ACC112 (cell line): ENCODE measurements around the gene SH3BGRL2.

ENCODE experiments used
- H2AFZ ChIP-seq: fragments of 200-600 bp; sonication (generic); one replicate; pipeline ENCODE4 v1.6.0; 2017; ENCODE audit warnings: antibody characterized with exemption, low read length; ENCODE audit not compliant: unreplicated experiment
- H3K27ac ChIP-seq: fragments of 200-600 bp; sonication (generic); 2 replicates; pipeline ENCODE4 v1.5.1; 2014; ENCODE audit warnings: low read depth, mild to moderate bottlenecking, antibody characterized with exemption, low read length, moderate library complexity
- H3K27me3 ChIP-seq: fragments of 200-600 bp; sonication (generic); 2 replicates; pipeline ENCODE4 v1.6.1; 2014; ENCODE audit warnings: mild to moderate bottlenecking, antibody characterized with exemption, low read length, moderate library complexity, mixed read lengths; ENCODE audit not compliant: insufficient read depth
- H3K36me3 ChIP-seq: fragments of 200-600 bp; sonication (generic); 2 replicates; pipeline ENCODE4 v1.6.1; 2016; ENCODE audit warnings: mild to moderate bottlenecking, antibody characterized with exemption, low read length, moderate library complexity, mixed read lengths; ENCODE audit not compliant: insufficient read depth
- H3K4me1 ChIP-seq: fragments of 200-600 bp; sonication (generic); one replicate; pipeline ENCODE4 v1.6.1; 2016; ENCODE audit warnings: low read length, mixed read lengths; ENCODE audit not compliant: insufficient read depth, unreplicated experiment, control insufficient read depth
- H3K4me3 ChIP-seq: fragments of 200-600 bp; sonication (generic); 2 replicates; pipeline ENCODE4 v1.5.1; 2014; ENCODE audit warnings: mild to moderate bottlenecking, low read depth, low read length
- H3K79me2 ChIP-seq: fragments of 200-600 bp; sonication (generic); one replicate; pipeline ENCODE4 v1.6.0; 2016; ENCODE audit warnings: low read length; ENCODE audit not compliant: control insufficient read depth, unreplicated experiment, insufficient read depth

The SH3BGRL2 gene

DNA sequence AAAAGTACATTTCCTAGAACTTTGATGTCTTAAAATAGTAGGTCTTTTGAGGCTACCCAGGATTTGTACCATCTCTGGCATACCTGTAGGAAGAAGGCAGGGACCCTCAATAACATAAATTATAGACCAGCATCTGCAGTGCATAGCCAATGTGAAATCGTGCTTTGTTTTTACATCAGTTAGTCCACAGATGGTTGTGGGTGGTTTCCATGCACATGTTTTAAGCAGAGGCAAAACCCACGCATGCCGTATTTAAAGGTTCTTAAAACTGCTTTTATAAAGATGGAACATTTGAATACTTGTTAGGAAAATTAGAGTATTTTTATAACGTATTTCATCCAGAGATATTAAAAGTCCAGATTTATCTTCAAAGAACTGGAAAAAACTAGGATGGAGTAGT lies 66.3 kb downstream of the SH3BGRL2 start:
- Histone ChIP-seq H3K36me3 (no peaks in the 10 kb centered on the region), H3K27me3 (no peaks in the 10 kb centered on the region), H2AFZ (no peak overlapping the region), H3K27ac (no peak overlapping the region), H3K4me3 (no peak overlapping the region), H3K79me2 (no peaks in the 10 kb centered on the region), H3K4me1 (no peaks in the 10 kb centered on the region)

DNA sequence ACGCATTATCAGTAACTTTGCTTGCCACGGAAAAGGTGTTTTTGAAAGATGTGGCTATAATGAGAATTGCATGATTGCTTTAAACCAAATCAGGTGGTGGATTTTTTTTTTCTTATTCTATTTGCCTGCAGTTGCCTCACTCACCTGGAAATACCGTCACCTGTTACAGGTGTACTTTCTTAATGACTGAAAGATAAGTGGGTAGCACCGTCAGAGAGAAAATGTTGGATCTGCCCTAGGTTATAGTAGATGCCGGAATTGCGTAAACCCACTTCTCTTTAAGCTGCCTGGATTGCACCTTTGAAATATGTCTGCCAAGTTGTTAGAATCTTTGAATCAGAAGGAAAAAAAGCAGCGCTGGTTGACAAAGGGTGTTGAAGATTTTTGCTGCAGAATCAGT lies 68.5 kb downstream of the SH3BGRL2 start:
- Histone ChIP-seq H2AFZ (no peak overlapping the region), H3K4me3 (no peak overlapping the region), H3K4me1 (no peaks in the 10 kb centered on the region), H3K27me3 (no peaks in the 10 kb centered on the region), H3K27ac (no peak overlapping the region), H3K36me3 (no peaks in the 10 kb centered on the region), H3K79me2 (no peaks in the 10 kb centered on the region)

- Histone ChIP-seq H3K4me1 (peaks cover 8% of the 10 kb centered on the region), H3K4me3 (no peak overlapping the region), H3K27me3 (no peaks in the 10 kb centered on the region), H3K27ac (no peak overlapping the region), H3K36me3 (no peaks in the 10 kb centered on the region), H2AFZ (no peak overlapping the region), H3K79me2 (no peaks in the 10 kb centered on the region)
Measured at GRCh38 chr6:79702691-79703090, 71.6 kb downstream of the SH3BGRL2 start.

DNA sequence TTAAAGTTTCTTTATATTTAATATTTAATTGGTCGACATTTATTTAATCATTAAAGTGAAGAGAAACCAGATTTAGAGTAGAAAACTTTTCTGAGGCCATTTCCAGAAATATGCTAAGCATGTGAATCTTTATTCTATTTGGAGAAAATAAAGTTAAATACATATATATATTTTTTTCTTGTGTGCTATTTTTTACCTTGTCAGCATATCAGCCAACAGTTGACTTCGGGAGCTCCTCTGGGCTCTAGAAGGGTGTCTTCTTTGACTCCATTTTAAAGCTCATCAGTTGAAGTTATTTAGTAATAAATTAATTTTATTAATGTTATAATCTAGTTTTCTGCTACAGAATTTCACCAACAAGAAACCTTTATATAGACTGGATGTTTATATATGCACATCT lies 73.1 kb downstream of the SH3BGRL2 start:
- Histone ChIP-seq H3K4me3 (no peak overlapping the region), H3K4me1 (peaks cover 8% of the 10 kb centered on the region), H2AFZ (no peak overlapping the region), H3K79me2 (no peaks in the 10 kb centered on the region), H3K27ac (no peak overlapping the region), H3K27me3 (no peaks in the 10 kb centered on the region), H3K36me3 (no peaks in the 10 kb centered on the region)

GRCh38 chr6:79705456-79705995 lies 74.4 kb downstream of the SH3BGRL2 start:
- H3K4me3 ChIP-seq: no peak overlapping the region
- no peak overlapping the region for H2AFZ ChIP-seq
- H3K79me2 ChIP-seq: no peaks in the 10 kb centered on the region
- peaks cover 8% of the 10 kb centered on the region for H3K4me1 ChIP-seq
- no peak overlapping the region for H3K27ac ChIP-seq
- no peaks in the 10 kb centered on the region for H3K27me3 ChIP-seq
- no peaks in the 10 kb centered on the region for H3K36me3 ChIP-seq

GRCh38 chr6:79706527-79706926 lies 75.4 kb downstream of the SH3BGRL2 start:
- Histone ChIP-seq H3K36me3 (no peaks in the 10 kb centered on the region), H3K4me1 (peaks cover 8% of the 10 kb centered on the region), H3K4me3 (no peak overlapping the region), H3K27ac (no peak overlapping the region), H3K27me3 (no peaks in the 10 kb centered on the region), H3K79me2 (no peaks in the 10 kb centered on the region), H2AFZ (no peak overlapping the region)

- H3K27ac ChIP-seq: no peak overlapping the region
- H3K36me3 ChIP-seq: no peaks in the 10 kb centered on the region
- H2AFZ ChIP-seq: no peak overlapping the region
- H3K4me1 ChIP-seq: peaks cover 8% of the 10 kb centered on the region
- no peak overlapping the region for H3K4me3 ChIP-seq
- no peaks in the 10 kb centered on the region for H3K27me3 ChIP-seq
- H3K79me2 ChIP-seq: no peaks in the 10 kb centered on the region
Measured at GRCh38 chr6:79707621-79708020, 76.5 kb downstream of the SH3BGRL2 start.

DNA sequence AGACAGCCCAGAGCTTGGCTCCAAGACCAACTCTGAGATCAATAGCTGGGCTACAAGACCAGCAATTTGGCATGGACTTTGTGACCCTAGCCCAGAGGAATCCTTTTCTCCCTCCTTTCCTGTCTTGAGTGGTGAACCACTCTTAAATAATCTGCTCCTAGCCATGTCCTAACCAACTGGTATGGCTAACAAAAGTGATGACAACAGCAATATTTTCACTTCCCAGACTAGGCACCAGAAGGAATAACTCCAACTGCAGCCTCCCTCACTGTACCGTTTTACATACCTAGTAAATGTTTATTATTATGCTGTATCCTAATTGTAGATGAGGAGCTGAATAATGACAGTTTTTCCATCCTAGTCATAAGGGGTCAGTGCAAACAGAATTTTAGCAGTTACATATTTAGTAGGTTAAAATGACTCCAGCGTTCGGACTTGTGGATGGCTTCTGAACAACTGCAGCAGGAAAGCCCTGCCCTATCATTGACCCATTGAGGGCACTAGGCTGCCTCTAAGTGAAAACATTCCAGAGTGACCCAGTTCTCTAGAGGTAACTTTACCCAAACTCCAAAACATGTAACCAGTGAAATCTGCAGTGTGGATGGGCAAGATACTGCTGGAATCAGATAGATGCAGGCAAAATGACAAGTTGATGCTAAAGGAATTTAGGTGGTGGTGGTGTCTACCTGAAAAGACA lies 77.1 kb downstream of the SH3BGRL2 start:
- Histone ChIP-seq H2AFZ (no peak overlapping the region), H3K27me3 (no peaks in the 10 kb centered on the region), H3K4me1 (peaks cover 8% of the 10 kb centered on the region), H3K79me2 (no peaks in the 10 kb centered on the region), H3K36me3 (no peaks in the 10 kb centered on the region), H3K27ac (no peak overlapping the region), H3K4me3 (no peak overlapping the region)

- Histone ChIP-seq H3K27ac (no peak overlapping the region), H3K27me3 (no peaks in the 10 kb centered on the region; the same call in 1 of the 2 replicates), H3K4me1 (peaks cover 8% of the 10 kb centered on the region), H3K79me2 (no peaks in the 10 kb centered on the region), H2AFZ (no peak overlapping the region), H3K4me3 (no peak overlapping the region), H3K36me3 (no peaks in the 10 kb centered on the region)
Measured at GRCh38 chr6:79710127-79710526, 79.0 kb downstream of the SH3BGRL2 start.

DNA sequence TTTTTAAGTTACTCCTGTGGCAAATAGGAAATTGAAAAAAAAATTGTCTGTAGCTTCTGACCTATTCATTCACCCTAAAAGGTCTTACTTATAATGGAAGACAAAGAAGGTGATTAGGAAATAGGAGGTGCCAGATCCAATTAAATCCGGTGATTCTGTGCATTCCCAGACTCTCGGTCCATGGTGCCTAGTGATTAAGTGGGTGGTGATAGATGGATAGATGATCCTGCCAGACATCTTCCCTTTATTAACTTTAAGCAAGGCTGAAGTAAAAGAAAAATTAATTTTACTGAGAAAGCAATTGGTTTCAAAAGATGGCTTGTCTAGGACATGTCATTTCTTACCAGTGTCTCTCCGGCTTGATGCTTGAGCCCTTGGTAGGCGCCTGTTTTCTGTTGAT lies 80.0 kb downstream of the SH3BGRL2 start:
- Histone ChIP-seq H3K79me2 (no peaks in the 10 kb centered on the region), H3K4me1 (no peaks in the 10 kb centered on the region), H3K27ac (no peak overlapping the region), H3K4me3 (no peak overlapping the region), H2AFZ (no peak overlapping the region), H3K27me3 (no peaks in the 10 kb centered on the region; the same call in 1 of the 2 replicates), H3K36me3 (no peaks in the 10 kb centered on the region)

DNA sequence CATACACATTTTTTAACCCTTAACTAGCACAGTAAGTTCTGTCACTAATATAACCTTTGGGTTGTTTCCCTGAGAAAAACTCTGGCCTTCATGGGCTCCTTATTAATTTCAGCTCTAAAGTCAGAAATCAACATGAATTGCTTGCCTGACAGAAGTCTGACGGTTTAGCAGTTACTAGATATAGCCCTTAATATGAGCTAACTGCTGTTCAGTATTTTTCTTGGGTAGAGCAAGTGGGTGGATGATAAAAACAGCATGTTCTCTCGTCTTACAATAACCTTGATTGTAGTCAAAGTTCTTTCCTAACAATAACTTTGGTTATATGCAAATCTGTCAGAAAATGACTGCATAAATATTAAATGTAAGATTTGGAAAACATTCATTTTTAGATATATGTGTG lies 81.0 kb downstream of the SH3BGRL2 start:
- Histone ChIP-seq H3K79me2 (no peaks in the 10 kb centered on the region), H3K27me3 (no peaks in the 10 kb centered on the region; the same call in 1 of the 2 replicates), H3K36me3 (no peaks in the 10 kb centered on the region), H3K27ac (no peak overlapping the region), H3K4me1 (no peaks in the 10 kb centered on the region), H3K4me3 (no peak overlapping the region), H2AFZ (no peak overlapping the region)
